BJ (cell line): ENCODE measurements around the gene SLC6A9. TPM values are rescaled to one million over a fixed set of nuclear protein-coding genes. Genes with fewer than 3 reads are reported as not detected.

Experiments
- CTCF ChIA-PET: fragments of 350-600 bp; formaldehyde crosslinking; extraction: SDS; loops from one replicate; lab custom pipeline; 2021; ENCODE audit warnings: antibody characterized with exemption, inconsistent platforms; lab: Yijun Ruan, JAX
- POLR2A ChIA-PET: fragments of 300-600 bp; sonication (Branson Sonifier 250); formaldehyde crosslinking; extraction: SDS; loops from one replicate; lab custom pipeline; 2021; ENCODE audit warnings: antibody characterized with exemption; lab: Charles Lee
- DNase-seq: peaks from one replicate; pipeline ENCODE4 v3.0.0-alpha.2; 2011; ENCODE audit warnings: low read depth
- H3K27me3 ChIP-seq: 2 replicates; pipeline ENCODE4 v1.6.0; 2011; ENCODE audit warnings: low read length; ENCODE audit not compliant: control insufficient read depth, insufficient read depth
- H3K36me3 ChIP-seq: 2 replicates; pipeline ENCODE4 v1.5.1; 2011; ENCODE audit warnings: low read length; ENCODE audit not compliant: control insufficient read depth, insufficient read depth
- H3K4me3 ChIP-seq: 2 replicates; pipeline ENCODE4 v1.5.1; 2011; ENCODE audit warnings: low read depth, mild to moderate bottlenecking, control low read depth, low read length
- polyA plus RNA-seq: library from polyadenylated mRNA; depleted of rRNA; stranded (reverse); fragments of >200 nt; gene quantifications from 2 replicates; pipeline ENCODE4 v1.2.3, GENCODE V29; 2011
- TF ChIP-seq, protein P1 (sequence below): IDR thresholded peaks from 2 replicates; pipeline ENCODE4 v1.5.1; 2011; ENCODE audit warnings: low read depth, mild to moderate bottlenecking, control low read depth, inconsistent platforms, low read length, moderate library complexity; ENCODE audit not compliant: insufficient read depth

Gene SLC6A9
- polyA plus RNA-seq, 1 experiment: 53.9 TPM

DNA sequence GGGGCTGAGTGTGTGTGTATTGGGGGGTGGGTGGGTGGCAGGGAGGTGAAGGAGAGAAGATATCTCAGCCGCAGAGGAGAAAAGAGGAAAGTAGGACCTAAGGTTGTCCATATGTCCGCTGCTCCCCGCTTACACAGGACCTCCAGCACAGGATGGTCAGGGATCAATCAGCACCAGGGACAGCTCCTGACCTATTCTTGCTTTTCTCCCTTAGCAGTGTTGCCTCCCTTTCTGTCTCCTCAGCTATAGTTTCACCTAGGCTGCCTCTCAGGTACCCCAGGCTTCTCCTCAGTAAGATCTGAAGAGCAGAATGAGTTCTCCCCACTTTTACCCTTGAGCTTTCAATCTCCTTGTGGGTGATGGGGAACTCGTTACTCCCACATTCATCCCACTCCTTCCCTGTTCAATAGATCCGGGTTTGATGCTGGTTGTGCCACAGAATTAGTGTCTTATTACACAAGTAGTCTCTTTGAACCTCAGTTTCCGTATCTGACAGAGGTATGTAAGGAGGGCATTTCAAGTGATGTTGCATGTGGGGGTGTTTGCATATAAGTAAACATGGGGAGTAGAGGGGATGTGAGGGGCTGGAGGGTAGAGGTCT is 62.8 kb downstream of the SLC6A9 start:
- H3K27me3 ChIP-seq: no peaks in the 10 kb centered on the region
- no peak for DNase-seq
- POLR2A ChIA-PET: no interaction called here
- TF ChIP-seq, protein P1, sequence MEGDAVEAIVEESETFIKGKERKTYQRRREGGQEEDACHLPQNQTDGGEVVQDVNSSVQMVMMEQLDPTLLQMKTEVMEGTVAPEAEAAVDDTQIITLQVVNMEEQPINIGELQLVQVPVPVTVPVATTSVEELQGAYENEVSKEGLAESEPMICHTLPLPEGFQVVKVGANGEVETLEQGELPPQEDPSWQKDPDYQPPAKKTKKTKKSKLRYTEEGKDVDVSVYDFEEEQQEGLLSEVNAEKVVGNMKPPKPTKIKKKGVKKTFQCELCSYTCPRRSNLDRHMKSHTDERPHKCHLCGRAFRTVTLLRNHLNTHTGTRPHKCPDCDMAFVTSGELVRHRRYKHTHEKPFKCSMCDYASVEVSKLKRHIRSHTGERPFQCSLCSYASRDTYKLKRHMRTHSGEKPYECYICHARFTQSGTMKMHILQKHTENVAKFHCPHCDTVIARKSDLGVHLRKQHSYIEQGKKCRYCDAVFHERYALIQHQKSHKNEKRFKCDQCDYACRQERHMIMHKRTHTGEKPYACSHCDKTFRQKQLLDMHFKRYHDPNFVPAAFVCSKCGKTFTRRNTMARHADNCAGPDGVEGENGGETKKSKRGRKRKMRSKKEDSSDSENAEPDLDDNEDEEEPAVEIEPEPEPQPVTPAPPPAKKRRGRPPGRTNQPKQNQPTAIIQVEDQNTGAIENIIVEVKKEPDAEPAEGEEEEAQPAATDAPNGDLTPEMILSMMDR: no peak
- CTCF ChIA-PET: interaction anchor here (1.0 kb wide), 1 partner anchor 34 kb away, joined by 3 read pairs; no protein-coding TSS in a partner anchor
- peaks cover 7% of the 10 kb centered on the region for H3K36me3 ChIP-seq
- no peak overlapping the region for H3K4me3 ChIP-seq

DNA sequence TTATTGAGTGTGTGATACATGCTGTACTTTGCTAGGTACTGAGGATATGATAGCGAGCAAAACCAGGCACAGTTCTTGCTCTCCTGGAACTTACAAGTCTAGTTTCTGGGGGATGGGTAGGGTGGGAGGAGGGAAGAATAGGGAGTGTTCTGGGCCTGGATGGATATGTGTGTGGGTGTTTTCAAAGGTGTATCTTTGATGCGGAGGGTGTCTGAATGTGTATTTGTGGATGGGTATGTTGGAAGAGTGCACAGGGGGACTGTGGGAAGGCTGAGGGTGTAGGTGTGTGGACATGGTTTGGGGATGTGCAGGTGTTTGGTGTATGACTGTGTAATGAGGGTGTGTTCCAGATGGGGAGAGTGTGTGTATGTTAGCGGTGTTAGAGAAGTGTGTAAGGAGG is 65.9 kb downstream of the SLC6A9 start:
- POLR2A ChIA-PET: no interaction called here
- Histone ChIP-seq H3K36me3 (peaks cover 11% of the 10 kb centered on the region), H3K4me3 (no peak overlapping the region), H3K27me3 (no peaks in the 10 kb centered on the region)
- CTCF ChIA-PET: interaction anchor here (1.2 to 1.3 kb wide), 2 partner anchors 11 to 16 kb away, joined by 3 read pairs; no protein-coding TSS in a partner anchor
- TF ChIP-seq, protein P1: no peak
- no peak for DNase-seq

DNA sequence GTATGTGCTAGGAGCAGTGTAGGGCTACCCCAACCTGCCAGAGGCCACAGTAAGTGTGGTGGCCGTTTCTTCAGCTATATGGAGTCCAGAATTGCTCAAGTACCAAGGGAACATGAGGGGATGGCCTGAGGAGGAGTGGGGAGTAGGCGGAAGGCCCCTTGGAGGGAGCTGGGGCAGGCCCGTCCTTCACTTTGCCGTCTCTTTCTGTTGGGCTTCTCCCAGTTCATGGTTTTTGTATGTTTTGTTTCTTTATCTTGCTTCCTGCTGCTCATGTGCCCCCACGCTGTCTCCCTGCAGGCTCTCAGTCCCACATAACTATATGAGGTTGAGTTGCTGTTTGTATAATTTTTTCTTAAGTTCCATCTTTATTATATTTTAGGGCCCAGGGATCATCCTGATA is 67.4 kb downstream of the SLC6A9 start:
- no peak overlapping the region for H3K4me3 ChIP-seq
- CTCF ChIA-PET: interaction anchor here (1.2 kb wide), 2 partner anchors 12 to 17 kb away, joined by 3 read pairs; no protein-coding TSS in a partner anchor
- no peaks in the 10 kb centered on the region for H3K27me3 ChIP-seq
- TF ChIP-seq, protein P1: no peak
- peaks cover 14% of the 10 kb centered on the region for H3K36me3 ChIP-seq
- POLR2A ChIA-PET: no interaction called here
- no peak for DNase-seq

DNA sequence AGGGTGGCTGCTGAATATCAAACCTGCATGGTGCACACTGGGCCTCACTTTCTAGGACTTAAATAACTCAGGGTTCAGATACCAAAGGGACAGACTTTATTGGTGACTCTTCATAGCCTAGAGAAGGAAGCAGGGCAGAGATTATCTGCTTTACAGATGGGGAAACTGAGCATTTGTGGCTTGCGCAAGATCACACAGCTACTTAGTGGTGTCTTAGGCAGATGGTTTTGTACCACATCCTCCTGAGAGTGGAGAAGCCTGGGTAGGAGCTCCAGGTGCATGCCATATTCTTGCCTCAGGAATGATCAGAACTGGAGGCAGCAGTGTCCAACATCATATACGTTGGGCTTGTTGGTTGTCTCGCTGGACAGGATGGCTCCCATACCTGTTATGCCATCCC is 68.3 kb downstream of the SLC6A9 start:
- TF ChIP-seq, protein P1: no peak
- CTCF ChIA-PET: interaction anchor here (0.6 kb wide), 1 partner anchor 202 kb away, joined by 3 read pairs; no protein-coding TSS in a partner anchor
- DNase-seq: no peak

DNA sequence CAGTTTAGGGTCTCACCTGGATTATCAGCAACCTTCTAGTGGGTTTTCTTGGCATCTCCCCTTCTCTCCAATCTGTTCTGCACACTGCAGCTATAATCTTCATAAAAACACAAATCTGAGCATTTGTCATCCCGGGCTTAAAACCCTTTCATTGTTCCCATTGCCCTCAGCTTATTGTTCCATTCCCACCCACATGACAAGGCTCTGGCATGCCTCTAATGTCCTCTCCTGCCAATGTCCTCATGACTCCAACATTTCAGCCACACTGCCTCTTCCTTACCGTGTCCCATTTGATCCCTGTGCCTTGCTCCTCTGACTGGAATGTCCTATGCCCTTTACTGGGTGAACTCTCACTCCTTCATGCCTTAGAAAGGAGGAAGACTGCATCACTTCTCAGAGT is 68.9 kb downstream of the SLC6A9 start:
- H3K4me3 ChIP-seq: no peak overlapping the region
- DNase-seq: no peak
- peaks cover 22% of the 10 kb centered on the region for H3K36me3 ChIP-seq
- H3K27me3 ChIP-seq: no peaks in the 10 kb centered on the region
- POLR2A ChIA-PET: no interaction called here
- TF ChIP-seq, protein P1: no peak
- CTCF ChIA-PET: no interaction called here

More for the DNA sequence above, 68.3 kb downstream of the SLC6A9 start:
- POLR2A ChIA-PET: no interaction called here
- H3K27me3 ChIP-seq: no peaks in the 10 kb centered on the region
- H3K4me3 ChIP-seq: no peak overlapping the region
- peaks cover 16% of the 10 kb centered on the region for H3K36me3 ChIP-seq
